ENCODE measurements around the gene CYB5B.

GRCh38 chr16:69434066-69434465 lies 9.6 kb downstream of the CYB5B start:
- no peak for TF ChIP-seq POLR2A (IDR thresholded peaks at IDR 0.05; ENCODE audit: low read depth, low read length)
- TF ChIP-seq MAX (IDR thresholded peaks at IDR 0.05; ENCODE audit: insufficient read depth, insufficient read length) = no peak
- TF ChIP-seq CTCF (IDR thresholded peaks at IDR 0.05; ENCODE audit: extremely low read depth in 1 of 2, insufficient read depth in 1 of 2, low read depth in 1 of 2, low read length in 2 of 2) = no peak
- TF ChIP-seq EZH2 (IDR thresholded peaks at IDR 0.05; ENCODE audit: borderline replicate concordance, low read depth, low read length, severe bottlenecking) = no peak
- no peak for TF ChIP-seq MYC (IDR thresholded peaks at IDR 0.05; ENCODE audit: low read depth, low read length)
- no peak for TF ChIP-seq GATA2 (IDR thresholded peaks at IDR 0.05; ENCODE audit: insufficient read depth, insufficient read length, low read depth, low read length)
- no peak for TF ChIP-seq JUN (IDR thresholded peaks at IDR 0.05; ENCODE audit: borderline replicate concordance, insufficient read depth, insufficient read length, low read depth)
- no peak for TF ChIP-seq POLR2AphosphoS5 (IDR thresholded peaks at IDR 0.05; ENCODE audit: insufficient read depth, low read depth, low read length)
- TF ChIP-seq FOS (IDR thresholded peaks at IDR 0.05; ENCODE audit: borderline replicate concordance, insufficient read depth, low read length) = no peak

All from endothelial cell of umbilical vein (primary cell).